Measurements from ENCODE around the gene FOXP1.

Gene FOXP1

DNA sequence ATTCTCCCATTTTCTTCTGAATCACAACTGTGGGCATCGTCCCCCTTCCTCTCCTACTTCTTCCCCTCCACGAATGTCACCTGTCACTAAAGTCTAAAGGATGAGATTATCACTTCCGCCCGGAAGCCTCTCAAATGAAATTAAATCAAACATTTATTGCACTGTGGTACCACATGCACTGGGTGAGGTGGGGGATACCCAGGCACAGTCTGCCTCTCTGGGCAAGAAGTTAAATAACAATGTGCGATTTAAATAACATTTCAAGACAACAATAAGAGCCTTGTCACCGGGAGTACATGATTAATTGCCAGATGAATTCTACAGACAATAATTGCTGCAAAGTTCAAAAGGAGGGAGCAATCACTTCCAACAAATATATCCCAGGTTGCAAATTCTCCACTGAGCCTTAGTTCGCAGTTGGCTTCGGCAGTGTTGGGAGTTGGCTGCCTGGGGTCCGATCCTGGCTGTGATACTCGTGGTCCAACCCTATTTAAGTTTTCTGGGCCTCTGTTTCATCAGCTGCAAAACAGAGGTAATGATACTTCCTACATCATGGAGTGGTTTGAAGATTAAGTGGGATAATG, 77.7 kb downstream of the FOXP1 start:
- DNase-seq (ENCODE audit: low read depth): no peak

DNA sequence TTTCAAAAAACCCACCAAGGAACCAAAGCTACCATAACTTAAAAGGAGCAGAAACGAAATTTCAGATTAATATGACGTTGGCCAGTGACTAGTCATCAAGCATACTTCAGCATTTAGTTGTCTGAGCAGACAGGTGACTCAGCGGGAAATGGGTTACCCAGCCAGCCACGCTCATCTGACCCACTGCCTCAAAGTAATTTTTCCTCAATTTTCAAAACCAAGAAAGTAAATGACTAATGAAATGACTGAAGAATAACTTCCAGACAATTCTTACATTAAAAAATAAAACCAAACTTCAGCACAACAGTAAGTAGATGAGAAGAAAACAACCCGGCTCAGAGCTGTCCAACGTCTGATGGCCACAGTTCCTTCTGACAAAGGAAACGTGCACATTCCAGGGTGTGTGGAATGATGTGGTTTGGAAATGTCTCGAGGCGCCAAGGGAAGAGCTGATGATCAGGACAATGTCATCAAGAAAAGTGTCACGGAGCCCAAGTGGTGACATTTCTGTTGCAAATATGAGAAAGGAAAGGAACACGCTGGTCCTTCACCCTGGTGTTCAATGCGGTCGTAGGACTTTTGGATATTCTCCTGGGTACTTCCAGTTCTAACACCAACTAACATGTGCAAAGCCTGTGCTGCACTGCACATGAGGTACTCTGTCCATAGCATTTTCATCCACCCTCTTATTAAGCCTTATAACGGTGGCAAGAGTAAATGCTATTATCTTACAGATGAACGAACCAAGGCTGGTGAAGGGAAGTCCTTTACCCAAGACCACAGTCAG, 79.1 kb downstream of the FOXP1 start:
- DNase-seq (ENCODE audit: low read depth): no peak

DNA sequence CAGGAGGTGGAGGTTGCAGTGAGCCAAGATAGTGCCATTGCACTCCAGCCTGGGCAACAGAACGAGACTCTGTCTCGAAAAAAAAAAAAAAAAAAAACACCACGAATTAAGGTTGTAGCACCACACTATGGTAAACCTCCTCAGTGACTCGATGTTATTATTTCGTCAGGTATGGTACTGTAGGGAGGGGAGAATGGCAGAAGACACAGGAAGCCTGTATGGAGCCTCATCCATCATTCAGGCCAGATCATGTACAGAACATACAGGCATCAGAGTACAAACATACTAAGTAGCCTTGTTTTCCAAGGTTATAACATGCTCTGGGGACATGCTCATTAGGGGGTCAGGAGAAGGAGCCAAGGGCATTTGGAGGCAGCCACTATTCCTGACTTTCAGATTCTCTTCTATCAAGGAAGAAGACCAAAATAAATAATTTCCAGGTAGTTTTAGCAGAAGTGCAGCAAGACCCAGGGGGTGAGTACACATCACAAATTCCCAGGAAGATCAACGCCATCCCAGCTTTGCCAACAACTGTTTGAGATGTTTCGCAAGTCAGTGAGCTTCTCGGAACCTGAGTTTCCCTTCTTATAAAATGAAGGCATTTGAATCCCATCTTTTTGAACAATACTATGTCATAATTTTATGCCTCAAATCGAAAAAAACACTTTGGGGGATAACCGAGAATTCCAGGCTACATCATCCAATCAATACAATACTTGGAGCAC, 79.8 kb downstream of the FOXP1 start:
- no peak for DNase-seq (ENCODE audit: low read depth)

DNA sequence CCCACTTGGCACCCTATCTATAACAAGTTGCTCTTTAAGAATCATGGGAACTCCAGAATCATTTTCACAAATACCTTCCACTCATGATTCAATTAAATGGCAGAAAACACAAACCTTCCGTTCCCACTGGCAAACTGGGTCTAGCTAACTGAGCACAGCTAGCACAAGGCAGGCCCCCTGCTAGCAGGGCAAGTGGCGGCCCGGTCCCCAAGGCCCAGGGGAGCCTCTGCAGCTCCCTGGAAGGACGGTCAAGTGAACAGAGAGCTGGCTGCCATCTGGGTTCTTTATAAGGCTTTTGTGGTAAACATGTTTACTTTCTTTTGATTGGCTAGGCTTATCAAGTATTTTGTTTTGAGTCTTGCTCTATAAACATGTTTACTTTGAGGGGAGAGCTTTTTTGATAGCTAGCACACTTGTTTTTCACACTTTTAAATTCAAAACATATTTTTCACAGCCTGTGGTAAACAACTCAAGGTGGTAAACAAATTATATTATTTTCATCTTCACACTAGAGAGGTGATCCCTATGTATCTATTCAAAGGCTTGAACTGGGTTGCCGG, 81.4 kb downstream of the FOXP1 start:
- no peak for DNase-seq (ENCODE audit: low read depth)

DNA sequence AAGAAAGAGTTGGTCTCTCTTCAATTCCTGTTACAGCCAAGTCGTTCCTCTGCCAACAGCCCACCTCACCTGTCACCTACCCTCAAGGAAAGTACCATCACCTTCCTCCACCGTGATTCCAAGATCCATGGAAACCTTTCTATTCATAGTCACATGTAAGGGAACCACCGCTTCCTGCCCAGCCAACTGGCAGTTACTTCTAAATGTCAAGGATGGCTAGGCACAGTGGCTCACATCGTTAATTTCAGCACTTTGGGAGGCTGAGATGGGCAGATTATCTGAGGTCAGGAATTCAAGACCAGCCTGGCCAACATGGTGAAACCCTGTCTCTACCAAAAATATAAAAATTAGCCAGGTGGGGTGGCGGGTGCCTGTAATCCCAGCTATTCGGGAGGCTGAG, 82.8 kb downstream of the FOXP1 start:
- DNase-seq (ENCODE audit: low read depth): no peak

DNA sequence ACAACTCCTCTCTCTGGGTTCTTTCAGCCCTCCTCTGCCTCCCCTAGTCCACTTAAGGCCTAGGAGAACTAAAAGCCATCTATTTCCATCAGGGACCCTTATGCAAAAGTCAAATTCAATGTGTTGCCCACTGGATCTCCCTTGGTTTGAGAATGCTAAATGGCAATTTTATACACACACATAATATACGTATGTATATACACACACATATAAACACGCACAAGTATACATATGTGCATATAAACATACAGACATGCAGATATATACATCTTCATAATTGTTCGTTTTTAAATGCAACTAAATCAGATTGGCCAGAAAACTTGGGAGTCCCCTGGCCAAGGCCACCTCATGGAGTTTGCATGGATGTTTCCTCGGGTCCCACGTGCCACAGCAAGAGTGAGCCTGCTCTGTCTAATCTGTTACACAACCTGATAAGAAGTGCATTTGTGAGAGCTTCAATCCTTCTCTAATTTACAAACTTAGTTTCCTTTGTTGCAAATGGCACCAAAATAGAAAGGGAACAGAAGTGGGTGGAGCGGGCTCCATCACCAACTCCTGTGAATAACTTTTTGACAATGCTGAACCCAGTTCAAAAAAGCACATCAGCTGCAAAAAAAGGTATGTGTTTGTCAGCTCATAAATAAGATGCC, 84.2 kb downstream of the FOXP1 start:
- DNase-seq (ENCODE audit: low read depth): no peak

DNA sequence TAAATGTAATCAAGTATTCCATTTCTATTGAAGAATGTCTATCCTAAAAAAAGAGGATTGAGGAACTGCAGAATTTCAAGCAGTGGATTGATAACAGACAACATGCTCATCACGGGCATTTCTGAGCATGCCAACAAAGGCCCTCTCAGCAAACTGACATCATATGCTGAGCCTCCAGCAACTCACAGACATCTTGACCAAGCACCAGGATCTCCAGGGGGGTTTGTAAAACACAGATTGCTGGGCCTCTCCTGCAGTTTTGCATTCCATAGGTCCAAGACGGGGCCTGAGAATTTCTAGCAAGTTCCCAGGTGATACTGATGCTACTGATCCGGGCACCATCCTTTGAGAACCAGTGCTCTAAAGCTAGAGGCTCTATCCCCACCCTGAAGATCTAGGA, 85.0 kb downstream of the FOXP1 start:
- DNase-seq (ENCODE audit: low read depth): no peak

DNA sequence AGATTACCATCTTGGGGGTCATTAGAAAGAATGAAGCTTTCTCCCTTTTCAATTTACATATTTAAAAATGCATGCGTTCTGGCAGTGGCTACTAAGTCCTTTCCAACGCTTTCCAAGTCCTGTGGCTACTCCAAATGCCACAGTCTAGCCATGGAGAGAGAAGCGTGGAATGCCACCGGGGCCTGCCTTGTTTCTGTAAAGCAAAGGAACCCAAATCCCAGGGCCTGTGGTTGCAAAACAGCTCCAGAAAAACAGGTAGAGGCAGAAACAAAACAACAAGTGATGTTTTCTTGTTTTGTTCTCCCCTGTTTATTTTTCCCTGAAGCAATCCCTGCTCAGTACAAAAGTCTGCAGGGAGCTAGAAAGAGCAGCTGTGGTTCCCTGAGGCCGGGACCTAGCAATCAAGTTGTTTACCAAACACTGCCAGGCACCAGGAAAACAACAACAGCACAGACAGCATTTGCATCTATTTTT, 85.5 kb downstream of the FOXP1 start:
- no peak for DNase-seq (ENCODE audit: low read depth)

DNA sequence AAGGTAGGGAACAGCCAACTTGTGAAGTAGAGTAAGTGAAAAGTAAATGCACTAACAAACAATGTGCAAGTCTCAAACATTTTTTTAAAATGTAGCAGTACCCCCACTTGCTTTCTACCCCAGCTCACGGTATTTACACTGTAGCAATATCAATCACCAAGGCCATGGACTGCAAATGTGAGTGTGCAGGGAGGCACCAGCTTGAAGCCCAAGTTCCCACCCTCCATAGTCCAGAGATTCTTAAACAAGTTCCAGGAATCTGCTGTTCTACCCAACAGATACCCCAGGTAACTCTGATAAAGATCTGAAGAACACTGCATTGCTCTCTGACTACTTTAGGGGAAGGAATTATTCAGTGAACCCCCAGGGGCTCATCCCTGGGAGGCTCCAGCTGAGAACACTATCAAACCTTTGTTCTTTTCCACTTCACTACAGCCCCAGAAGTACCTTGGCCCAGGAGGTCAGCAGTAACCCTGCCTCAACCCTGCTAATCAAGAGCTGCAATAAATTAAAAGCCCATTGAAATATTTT, 86.1 kb downstream of the FOXP1 start:
- DNase-seq (ENCODE audit: low read depth): no peak

DNA sequence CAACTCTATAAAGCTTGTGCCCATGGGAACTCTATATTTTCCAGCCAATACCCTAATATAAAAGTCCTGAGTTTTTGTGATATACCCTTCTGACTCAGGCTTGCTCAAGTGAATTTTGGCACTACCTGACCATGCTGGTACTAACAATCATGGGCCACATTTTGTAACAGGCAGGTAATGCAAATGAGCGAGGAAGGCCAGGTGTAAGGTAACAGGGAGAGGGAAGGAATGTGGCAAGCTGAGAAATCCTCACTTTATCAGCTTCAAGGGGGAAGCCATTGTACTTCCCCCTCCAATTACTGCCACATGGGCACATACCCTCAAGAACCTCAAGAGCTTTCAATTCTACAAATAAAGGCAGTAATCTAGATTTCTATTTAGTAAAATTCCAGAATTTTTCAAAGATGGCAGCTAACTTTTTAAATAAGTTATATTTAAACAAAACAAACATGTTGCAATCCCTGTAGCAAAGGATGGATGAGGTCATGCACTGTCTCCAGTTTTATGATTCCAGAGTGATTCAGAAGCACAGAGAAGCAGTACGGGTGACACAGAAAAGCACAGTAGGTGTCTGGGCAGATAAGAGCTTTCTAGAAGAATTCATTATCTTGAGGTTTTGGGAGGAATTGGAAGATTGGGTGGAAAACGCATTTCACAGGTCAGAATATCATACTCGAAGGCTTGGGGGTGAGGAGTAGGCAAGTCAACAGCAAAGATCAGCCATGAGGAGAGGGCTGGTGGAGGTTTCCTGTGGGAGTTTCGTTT, 87.6 kb downstream of the FOXP1 start:
- DNase-seq (ENCODE audit: low read depth): no peak

DNA sequence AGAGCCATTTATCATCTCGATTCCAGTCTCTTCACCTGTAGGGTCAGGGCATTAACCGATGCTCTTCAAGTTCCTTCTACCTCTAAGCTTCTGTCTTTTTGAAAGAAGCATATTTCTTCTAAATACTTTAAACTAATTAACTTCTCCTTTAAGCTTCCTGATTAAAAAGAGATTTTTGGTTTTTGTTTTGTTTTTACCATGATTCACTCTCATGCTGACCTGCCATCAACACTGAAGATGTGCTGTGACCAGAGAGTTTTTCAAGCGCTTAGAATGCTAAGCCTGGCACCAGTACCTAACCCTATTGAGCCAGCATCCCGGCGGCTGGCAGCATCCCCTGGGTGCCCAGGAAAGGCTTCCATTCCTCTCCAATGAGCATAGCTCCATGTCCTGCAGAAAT, 89.3 kb downstream of the FOXP1 start:
- DNase-seq (ENCODE audit: low read depth): no peak

DNA sequence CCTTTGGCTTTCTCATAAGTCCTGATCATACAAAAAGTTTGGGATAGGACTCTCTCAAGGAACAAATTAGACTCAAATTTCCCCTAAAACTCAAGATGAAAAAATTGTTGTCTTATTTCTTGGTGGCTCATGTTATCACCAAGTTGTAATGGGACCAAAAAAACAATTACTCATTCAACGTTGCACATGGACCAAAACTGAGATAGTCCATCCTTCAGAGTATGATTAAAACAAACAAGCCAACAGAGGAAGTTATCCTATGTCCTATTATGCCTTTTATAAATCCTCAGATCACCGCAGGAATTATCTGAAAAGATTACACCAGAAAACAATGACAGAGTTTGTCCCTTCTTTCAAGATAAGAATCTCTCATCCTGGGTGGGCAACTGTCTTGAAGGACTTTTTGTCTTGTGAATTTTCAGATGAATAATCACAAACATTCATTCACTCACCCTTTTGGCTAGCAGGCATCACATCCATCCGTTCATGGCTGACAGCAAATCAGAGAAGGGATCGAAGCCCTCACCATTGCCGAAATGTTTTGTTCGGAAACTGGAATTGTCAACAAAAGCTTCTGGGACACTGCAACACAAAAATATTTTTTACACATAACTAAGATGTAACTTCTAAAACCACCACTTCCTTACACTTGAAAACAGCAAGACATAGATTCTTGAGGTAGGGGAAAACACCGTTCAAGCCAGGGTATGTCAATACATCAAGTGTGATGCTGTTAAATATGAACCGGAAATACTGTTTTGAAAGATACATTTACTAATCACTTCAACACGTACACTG, 90.4 kb downstream of the FOXP1 start:
- no peak for DNase-seq (ENCODE audit: low read depth)

DNA sequence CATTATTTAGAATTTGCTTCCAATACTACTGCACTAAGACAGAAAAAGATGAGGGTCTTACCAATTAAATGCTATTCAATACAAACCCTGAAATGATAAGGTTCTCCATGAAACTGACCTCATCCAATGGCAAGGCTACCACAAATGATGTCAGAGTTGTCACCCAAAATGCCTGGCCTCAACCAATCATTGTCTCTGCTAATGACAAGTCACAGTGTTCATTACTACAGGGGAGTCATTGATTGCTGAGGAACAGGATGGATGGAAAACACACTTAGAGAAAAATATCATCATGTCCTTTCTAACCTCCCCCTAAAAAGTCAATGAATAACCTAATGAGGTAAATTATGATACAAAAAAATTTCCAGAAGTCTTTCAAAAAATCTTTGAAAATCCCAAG, 91.0 kb downstream of the FOXP1 start:
- no peak for DNase-seq (ENCODE audit: low read depth)

DNA sequence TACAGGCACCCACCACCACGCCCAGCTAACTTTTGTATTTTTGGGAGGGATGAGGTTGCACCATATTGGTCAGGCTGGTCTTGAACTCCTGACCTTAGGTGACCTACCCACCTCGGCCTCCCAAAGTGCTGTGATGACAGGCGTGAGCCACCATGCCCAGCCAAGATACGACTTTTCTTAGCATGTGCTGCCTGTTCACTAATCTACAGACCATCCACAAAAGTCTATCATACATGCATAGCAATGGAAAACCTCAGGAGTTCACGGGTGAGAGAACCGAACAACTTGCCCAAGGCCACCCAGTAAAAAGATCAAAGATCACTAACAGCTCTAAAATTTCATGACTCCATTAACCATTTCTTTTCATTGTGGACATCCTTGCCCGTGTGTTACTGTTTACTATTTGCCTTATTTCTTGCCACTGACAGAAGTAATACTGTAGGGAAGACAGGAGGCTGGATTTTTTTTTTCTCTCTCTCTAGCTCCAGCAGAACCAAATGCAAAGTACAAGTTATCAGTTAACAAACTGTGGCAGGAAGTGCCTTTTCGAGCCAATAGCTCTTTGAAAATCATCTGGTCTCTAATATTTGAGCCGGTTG, 92.3 kb downstream of the FOXP1 start:
- no peak for DNase-seq (ENCODE audit: low read depth)

DNA sequence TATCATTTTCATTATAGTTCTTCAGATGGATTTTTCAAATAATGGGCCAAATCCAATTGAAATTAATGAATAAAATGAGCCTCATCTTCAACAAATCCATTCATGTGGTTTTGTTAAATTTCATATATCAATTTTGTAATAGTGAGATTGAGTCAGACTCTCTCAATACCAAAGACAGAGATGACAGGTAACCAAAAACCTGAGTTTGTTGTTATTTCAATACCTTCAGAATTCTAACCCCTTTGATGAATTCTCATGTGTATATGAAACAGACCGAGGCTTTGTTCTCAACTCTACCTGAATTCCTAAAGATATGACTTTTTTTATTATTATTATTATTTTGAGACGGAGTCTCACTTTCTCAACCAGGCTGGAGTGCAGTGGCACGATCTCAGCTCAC, 92.8 kb downstream of the FOXP1 start:
- DNase-seq (ENCODE audit: low read depth): no peak

DNA sequence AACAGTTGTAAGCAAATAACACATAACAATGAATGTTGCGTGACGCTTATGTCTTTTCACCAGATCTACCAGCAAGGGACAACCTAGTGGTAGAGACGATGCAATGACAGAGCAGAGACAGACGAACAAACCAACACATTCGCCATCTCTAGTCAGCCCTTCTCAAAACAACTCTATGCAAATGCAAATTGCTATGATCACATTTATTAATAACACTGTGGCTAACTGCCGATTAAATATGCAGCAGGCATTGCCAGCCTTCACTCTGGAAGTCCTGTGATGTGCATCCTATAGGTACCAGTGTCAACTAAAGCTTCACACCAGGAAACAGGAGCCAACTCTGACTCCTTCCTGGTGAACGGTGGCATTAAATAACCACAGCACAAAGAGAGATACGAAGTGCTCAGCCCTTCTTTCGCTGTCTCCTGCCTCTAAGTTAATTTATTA, 94.2 kb downstream of the FOXP1 start:
- DNase-seq (ENCODE audit: low read depth): no peak

DNA sequence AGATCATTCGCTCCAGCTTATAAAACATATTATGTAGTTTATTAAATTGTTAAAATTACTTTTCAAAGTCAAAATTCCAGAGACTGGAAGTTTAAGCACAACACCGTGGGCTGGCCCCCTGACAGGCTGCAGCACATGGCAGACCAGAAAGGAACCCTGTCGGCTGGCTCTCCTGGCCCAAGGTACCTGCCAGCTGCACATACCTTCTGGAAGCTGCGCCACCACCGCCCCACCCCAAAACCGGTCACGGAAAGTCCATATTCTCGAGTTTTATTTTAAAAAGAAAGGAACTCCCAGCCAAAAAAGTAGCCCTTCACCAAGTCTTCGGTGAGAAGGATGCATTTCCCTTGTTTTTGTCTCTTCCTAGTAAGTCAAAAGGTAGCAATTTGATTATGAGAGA, 94.6 kb downstream of the FOXP1 start:
- no peak for DNase-seq (ENCODE audit: low read depth)

DNA sequence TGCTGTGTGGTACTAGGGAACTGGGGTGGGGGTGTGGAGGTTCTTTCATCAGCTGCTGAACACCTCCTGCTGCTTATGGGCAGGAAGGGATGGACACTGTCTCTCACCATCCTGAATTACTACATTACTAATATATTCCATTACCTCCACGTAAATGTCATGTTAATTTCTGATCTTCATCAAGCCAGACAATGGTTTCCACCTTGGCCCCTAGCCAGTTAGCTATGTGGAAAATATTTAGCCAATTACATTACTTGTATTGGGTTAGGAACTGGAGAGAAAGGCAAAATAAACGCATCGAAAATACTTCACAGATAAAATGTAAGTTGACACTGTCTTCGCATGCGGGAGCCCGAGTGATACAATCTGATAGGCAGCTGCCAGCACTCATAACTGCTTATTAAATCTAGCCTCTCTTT, 95.1 kb downstream of the FOXP1 start:
- no peak for DNase-seq (ENCODE audit: low read depth)

DNA sequence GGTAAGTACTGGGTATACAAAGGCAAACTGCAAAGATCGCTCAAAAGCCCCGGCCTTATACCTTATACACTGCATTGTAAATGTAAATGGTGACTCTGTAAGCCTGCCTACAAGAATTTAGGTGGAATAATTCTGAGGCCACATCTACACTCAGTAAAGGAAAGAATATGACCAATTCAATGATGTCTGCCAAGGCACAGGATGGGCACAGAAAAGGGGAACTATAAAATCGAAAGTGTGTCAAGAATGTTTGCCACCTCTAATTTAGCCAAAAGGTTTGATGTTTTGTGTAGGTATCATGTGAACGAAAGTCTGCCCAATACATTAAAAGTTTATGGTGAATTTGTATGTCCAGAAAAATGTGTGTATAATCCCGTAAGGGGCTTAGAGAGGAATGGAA, 96.1 kb downstream of the FOXP1 start:
- DNase-seq (ENCODE audit: low read depth): no peak

DNA sequence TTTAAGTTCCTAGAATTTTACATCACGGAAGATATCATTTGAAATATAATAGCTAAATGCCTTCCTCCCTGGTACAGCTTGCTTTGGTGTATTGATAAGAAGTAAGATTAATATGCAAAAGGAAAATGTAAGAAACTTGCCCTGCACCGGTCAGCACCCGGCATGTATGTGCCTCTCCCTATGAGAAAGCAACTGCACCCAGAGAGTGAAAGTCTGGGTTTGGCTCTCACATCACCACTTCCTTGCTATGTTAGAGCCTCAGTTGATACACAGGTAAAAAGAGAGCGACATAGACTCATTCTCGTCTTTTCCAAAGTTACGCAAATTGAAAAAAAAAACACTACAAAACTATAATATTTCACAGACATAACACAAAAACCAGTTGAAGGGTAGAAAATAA, 96.7 kb downstream of the FOXP1 start:
- DNase-seq (ENCODE audit: low read depth): no peak

Data from stimulated activated CD8-positive, alpha-beta memory T cell treated with anti-CD3 and anti-CD28 coated beads, Interleukin-4, amount 100 ng/mL, for 24 hours (primary cell).